Stimulated activated CD4-positive, alpha-beta T cell treated with anti-CD3 and anti-CD28 coated beads, TNF-alpha, amount 100 ng/mL, for 48 hours (primary cell): ENCODE measurements around the gene TMEM9.
A peak's percentile ranks its signal among the peaks of the same experiment; 100 is the strongest.

Experiments
- DNase-seq, 3 donors: peaks; one replicate each; pipeline ENCODE4 v3.0.0-alpha.2; 2020; ENCODE audit warnings: low read depth in 3 of 3

TMEM9 gene

GRCh38 chr1:201105688-201106087, 48.6 kb downstream of the TMEM9 start:
- DNase-seq: no peak

- no peak for DNase-seq
Measured at GRCh38 chr1:201104141-201104540, 50.1 kb downstream of the TMEM9 start.

GRCh38 chr1:201103666-201104065, 50.6 kb downstream of the TMEM9 start:
- DNase-seq: no peak

GRCh38 chr1:201100169-201100930, 53.9 kb downstream of the TMEM9 start:
- DNase-seq: no peak

- DNase-seq: no peak
Measured at GRCh38 chr1:201098992-201099677, 55.1 kb downstream of the TMEM9 start.

- no peak for DNase-seq
Measured at GRCh38 chr1:201096977-201097856, 57.1 kb downstream of the TMEM9 start.

GRCh38 chr1:201096041-201096461, 58.2 kb downstream of the TMEM9 start:
- no peak for DNase-seq

GRCh38 chr1:201095581-201095980, 58.7 kb downstream of the TMEM9 start:
- DNase-seq: no peak

GRCh38 chr1:201094832-201095231, 59.4 kb downstream of the TMEM9 start:
- no peak for DNase-seq

GRCh38 chr1:201093962-201094361, 60.3 kb downstream of the TMEM9 start:
- DNase-seq: no peak

- no peak for DNase-seq
Measured at GRCh38 chr1:201093561-201093960, 60.7 kb downstream of the TMEM9 start.

- DNase-seq: no peak
Measured at GRCh38 chr1:201092738-201093137, 61.5 kb downstream of the TMEM9 start.

- no peak for DNase-seq
Measured at GRCh38 chr1:201091256-201091655, 63.0 kb downstream of the TMEM9 start.

- no peak for DNase-seq
Measured at GRCh38 chr1:201090541-201090940, 63.7 kb downstream of the TMEM9 start.

- DNase-seq: no peak
Measured at GRCh38 chr1:201089596-201089995, 64.7 kb downstream of the TMEM9 start.

- no peak for DNase-seq
Measured at GRCh38 chr1:201088901-201089525, 65.3 kb downstream of the TMEM9 start.

GRCh38 chr1:201088395-201088794, 65.9 kb downstream of the TMEM9 start:
- DNase-seq: no peak

GRCh38 chr1:201085902-201086735, 68.2 kb downstream of the TMEM9 start:
- DNase-seq: peak; percentile 9 to 13 (median 13)
